ENCODE results near the gene SUMF1.

- no peak for TF ChIP-seq POLR2A (IDR thresholded peaks at IDR 0.05; ENCODE audit: low read depth)
- no peak for TF ChIP-seq CTCF (IDR thresholded peaks at IDR 0.05)
- no peak for TF ChIP-seq POLR2AphosphoS5 (IDR thresholded peaks at IDR 0.05)
- TF ChIP-seq EP300 (IDR thresholded peaks at IDR 0.05): no peak
Measured at GRCh38 chr3:4425055-4425454, 42.0 kb downstream of the SUMF1 start.

Data from esophagus muscularis mucosa (tissue), 4 donors.